Measurements from ENCODE around the gene NUTM2E.
"Not testable (repeated sequence)": the region's sequence is repeated elsewhere in the genome, so short reads cannot be mapped to it uniquely, and the experiment has no call there.

The NUTM2E gene

DNA sequence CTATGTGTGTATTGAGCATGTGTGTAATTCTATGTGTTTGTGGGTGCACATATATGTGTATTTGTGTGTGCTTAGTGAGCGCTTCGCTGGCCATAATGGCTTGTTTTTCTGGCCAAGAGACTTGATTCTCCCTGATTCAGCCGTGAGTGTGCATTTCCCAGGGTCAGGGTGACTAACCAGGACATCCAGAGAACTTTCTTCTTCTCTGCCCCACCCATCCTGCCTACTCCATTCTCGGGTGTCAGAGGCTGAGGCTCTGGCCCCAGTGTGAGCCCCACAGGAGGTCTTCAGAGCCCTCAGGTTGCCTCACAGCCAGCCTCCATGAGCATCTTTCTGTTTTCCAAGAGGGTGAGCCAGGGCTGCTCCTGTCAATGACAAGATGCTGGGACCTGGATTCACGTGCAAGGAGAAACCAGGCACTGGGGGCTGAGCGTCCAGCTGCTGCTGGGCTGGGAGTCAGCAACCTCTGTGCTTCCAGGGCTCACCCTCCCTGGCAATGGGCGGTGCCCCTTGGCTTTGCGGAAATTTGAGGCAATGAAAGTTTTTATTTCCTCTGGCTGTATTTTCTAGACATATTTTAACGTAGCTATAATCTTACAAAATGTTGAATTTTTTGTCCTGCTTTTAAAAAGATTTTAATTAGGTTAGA, 40.5 kb downstream of the NUTM2E start:
- not testable (repeated sequence) for DNase-seq

DNA sequence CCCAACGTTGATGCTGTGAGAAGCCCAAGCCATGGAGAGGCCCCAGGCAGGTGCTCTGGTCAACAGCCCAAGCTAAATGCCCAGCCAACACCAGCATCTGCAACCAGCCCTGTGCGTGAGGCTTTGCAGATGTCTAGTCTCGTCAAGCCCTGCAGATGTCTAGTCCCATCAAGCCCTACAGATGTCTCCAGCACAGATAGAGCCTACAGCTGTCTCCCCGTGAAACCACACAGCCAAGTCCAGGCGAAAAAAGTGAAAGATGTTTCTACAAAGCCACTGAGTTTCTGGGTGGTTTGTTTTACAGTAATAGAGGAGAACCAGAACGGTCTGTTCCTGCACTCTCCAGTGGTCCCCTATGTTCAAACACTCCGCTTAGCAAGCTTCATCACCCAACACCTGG, 41.5 kb downstream of the NUTM2E start:
- DNase-seq, result not testable (repeated sequence)

- not testable (repeated sequence) for DNase-seq
Measured at GRCh38 chr10:79869439-79870097, 43.0 kb downstream of the NUTM2E start.

- not testable (repeated sequence) for DNase-seq
Measured at GRCh38 chr10:79871729-79872128, 45.2 kb downstream of the NUTM2E start.
